ENCODE results near the gene FGD5.

DNA sequence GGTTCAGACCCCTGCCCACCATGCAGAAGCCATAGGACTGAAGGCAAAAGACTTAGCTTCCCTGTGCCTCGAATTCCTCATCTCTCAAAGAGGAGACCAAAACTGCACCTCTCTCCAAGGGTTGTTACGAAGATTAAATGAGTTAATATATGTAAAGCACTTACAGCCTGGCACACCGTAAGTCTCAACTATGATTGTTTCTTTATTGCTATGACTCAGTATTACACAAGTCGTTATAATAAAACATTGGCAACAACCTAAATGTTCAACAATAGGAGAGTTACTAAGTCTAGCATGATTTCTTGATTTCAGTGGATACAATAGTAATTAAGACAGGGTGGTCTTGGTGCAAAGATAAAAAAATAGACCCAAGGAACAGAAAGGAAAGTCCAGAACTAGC is 19.6 kb upstream of the FGD5 start:
- TF ChIP-seq, protein P1, sequence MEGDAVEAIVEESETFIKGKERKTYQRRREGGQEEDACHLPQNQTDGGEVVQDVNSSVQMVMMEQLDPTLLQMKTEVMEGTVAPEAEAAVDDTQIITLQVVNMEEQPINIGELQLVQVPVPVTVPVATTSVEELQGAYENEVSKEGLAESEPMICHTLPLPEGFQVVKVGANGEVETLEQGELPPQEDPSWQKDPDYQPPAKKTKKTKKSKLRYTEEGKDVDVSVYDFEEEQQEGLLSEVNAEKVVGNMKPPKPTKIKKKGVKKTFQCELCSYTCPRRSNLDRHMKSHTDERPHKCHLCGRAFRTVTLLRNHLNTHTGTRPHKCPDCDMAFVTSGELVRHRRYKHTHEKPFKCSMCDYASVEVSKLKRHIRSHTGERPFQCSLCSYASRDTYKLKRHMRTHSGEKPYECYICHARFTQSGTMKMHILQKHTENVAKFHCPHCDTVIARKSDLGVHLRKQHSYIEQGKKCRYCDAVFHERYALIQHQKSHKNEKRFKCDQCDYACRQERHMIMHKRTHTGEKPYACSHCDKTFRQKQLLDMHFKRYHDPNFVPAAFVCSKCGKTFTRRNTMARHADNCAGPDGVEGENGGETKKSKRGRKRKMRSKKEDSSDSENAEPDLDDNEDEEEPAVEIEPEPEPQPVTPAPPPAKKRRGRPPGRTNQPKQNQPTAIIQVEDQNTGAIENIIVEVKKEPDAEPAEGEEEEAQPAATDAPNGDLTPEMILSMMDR (IDR thresholded peaks at IDR 0.05) = no peak
- no peak for TF ChIP-seq POLR2A (IDR thresholded peaks at IDR 0.05)
